Kidney epithelial cell (primary cell): ENCODE measurements around the gene KCTD14. TPM values are rescaled to one million over a fixed set of nuclear protein-coding genes. Genes with fewer than 3 reads are reported as not detected.

Experiments
- DNase-seq: peaks from one replicate; pipeline ENCODE4 v3.0.0-alpha.2; 2010; ENCODE audit warnings: low read depth
- H3K27me3 ChIP-seq: 2 replicates; pipeline ENCODE4 v1.6.0; 2011; ENCODE audit warnings: low read length; ENCODE audit not compliant: control insufficient read depth, insufficient read depth
- H3K36me3 ChIP-seq: 2 replicates; pipeline ENCODE4 v1.5.1; 2011; ENCODE audit warnings: low read length; ENCODE audit not compliant: control insufficient read depth, insufficient read depth
- H3K4me3 ChIP-seq: 2 replicates; pipeline ENCODE4 v1.5.1; 2011; ENCODE audit warnings: low read depth, mild to moderate bottlenecking, control low read depth, low read length
- total RNA-seq: library from RNA; depleted of rRNA; stranded (reverse); fragments of >200 nt; gene quantifications from 2 replicates; pipeline ENCODE4 v1.2.3, GENCODE V29; 2015
- TF ChIP-seq, protein P1 (sequence below): IDR thresholded peaks from 2 replicates; pipeline ENCODE4 v1.5.1; 2011; ENCODE audit warnings: mild to moderate bottlenecking, moderate library complexity, low read length, control low read depth, inconsistent platforms; ENCODE audit not compliant: insufficient read depth, poor library complexity, severe bottlenecking

Gene KCTD14, protein sequence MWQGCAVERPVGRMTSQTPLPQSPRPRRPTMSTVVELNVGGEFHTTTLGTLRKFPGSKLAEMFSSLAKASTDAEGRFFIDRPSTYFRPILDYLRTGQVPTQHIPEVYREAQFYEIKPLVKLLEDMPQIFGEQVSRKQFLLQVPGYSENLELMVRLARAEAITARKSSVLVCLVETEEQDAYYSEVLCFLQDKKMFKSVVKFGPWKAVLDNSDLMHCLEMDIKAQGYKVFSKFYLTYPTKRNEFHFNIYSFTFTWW
- 6.2 and 6.7 TPM in 2 replicates for total RNA-seq

DNA sequence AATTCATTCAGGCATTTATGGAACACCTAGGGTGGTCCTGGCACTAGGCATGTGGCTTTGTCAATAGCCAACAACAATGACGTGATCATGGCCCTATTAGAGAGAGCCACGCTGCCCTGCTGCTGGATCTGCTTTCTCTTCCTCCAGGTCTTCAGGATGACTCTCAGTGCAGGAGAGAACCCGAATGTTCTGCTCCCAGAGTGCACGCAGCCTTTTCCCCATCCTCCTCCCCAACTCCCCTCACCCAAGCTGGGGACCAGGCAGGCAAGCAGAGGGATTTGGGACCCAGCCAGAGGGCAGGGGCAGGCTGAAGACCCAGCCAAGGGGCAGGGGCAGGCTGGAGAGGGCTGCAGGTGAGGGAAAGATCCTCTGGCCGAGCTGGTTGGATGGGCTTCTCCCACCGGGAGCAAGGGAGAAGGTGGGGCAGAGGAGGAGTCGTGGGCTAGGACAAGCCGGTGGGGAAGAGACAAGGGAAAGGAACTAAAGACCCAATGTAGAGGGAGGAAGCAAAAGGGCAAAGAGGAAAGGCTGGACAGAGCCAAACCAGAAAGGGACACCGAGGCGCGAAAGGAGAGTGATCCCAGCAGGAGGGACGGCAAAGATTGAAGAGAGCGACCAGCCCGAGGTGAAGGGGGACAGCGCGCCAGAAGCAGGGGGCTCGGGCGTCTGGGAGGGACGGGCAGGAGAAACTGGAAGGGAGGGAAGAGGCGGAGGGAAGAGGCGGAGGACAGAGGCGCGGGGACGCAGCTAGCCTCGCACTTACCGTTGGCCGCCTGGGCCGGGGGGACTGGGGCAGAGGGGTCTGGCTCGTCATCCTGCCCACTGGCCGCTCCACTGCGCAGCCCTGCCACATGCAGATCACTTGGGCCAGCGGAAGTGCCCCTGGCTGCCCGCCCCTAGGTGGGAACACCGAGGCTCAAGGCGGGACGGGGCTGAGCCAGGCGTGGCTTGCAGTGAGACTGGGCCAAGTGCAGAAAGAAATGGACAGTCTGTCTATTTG, at the start of gene KCTD14:
Gene KCTD14, minus strand, starts transcription at position 880 of the 1,000 bp plus-strand sequence. Its CDS starts 27 bp downstream, at position 853.
- DNase-seq: no peak
- TF ChIP-seq, protein P1, sequence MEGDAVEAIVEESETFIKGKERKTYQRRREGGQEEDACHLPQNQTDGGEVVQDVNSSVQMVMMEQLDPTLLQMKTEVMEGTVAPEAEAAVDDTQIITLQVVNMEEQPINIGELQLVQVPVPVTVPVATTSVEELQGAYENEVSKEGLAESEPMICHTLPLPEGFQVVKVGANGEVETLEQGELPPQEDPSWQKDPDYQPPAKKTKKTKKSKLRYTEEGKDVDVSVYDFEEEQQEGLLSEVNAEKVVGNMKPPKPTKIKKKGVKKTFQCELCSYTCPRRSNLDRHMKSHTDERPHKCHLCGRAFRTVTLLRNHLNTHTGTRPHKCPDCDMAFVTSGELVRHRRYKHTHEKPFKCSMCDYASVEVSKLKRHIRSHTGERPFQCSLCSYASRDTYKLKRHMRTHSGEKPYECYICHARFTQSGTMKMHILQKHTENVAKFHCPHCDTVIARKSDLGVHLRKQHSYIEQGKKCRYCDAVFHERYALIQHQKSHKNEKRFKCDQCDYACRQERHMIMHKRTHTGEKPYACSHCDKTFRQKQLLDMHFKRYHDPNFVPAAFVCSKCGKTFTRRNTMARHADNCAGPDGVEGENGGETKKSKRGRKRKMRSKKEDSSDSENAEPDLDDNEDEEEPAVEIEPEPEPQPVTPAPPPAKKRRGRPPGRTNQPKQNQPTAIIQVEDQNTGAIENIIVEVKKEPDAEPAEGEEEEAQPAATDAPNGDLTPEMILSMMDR: no peak
- Histone ChIP-seq H3K36me3 (no peaks in the 10 kb centered on the region), H3K27me3 (no peaks in the 10 kb centered on the region), H3K4me3 (peak within 1 kb of the TSS; percentile 53)

DNA sequence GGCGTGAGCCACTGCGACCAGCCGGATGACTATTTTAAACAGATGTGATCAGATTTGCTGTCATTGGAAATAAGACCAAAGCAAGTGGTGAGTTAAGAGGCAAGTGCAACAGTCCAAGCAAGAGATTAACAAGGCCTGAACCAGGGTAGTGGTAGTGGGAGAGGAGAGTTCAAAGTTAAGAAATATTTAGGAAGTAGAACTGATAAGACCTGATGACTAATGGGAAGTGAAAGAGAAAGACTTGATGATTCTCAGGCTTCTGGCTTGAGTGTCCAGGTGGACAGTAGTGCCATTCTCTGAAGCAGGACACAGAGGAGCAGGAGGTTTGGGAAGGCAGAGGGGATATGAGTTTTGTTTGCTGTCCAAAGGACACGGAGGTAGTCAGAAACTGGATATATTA, 49.4 kb upstream of the KCTD14 start:
- TF ChIP-seq, protein P1: no peak
- H3K36me3 ChIP-seq: peaks cover 2% of the 10 kb centered on the region

DNA sequence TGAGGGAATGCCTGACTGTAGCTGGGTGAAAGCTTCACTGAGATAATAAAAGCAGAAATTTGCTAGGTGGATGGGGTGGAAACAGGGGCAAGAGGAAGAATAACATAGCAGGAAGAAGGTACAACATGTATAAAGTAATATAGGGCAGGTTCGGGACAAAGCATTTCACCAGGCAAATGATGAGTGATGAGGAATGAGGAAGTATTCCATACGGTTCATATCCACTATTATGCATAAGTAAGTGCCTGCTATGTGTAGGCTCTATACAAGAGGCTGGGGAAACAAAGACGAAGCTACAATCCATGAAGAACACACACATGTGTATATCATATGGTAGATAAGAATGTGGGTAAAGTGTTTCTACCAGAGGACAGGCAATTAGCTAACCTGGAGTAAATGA, 48.6 kb upstream of the KCTD14 start:
- Histone ChIP-seq H3K27me3 (no peaks in the 10 kb centered on the region), H3K36me3 (peaks cover 2% of the 10 kb centered on the region), H3K4me3 (no peak overlapping the region)
- no peak for DNase-seq
- TF ChIP-seq, protein P1: no peak

More for the DNA sequence above, 49.4 kb upstream of the KCTD14 start:
- DNase-seq: no peak
- Histone ChIP-seq H3K4me3 (no peak overlapping the region), H3K27me3 (no peaks in the 10 kb centered on the region)

DNA sequence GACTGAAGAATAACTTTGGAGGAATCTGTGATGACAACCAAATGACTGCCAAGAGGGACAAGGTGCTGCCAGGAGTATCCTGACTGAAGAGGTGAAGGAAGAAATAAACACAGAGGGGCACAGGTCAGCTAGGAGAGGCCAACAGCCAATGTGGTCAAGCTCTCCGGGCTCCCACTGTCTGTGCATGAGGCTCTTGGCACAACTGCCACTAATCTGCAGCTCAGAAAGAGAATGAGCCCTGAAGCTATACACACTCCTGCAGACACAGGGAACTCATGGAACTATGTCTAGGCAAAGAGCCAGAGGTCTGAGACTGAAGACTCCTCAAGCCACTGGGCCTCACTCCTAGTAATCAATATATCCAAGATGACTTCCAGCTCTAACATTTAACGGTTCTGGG, 47.5 kb upstream of the KCTD14 start:
- Histone ChIP-seq H3K36me3 (peaks cover 2% of the 10 kb centered on the region), H3K4me3 (no peak overlapping the region), H3K27me3 (no peaks in the 10 kb centered on the region)
- TF ChIP-seq, protein P1: no peak
- DNase-seq: no peak

DNA sequence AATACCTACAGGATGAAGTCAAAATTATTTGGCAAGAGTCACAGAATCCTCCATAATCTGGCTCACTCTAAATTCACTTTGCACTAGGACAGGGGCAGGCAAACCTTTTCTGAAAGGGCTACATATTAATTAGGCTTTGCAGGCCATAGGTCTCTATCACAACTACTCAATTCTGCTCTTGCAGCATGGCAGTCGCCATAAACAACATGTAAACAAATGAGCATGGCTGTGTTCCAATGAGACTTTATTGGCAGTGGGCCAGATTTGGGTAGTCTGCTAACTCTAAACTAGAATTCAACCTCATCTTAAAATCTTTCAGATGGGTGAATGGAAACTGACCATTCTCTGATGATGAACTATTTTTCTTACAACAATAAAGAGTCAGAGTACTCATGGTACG, 46.4 kb upstream of the KCTD14 start:
- H3K36me3 ChIP-seq: peaks cover 2% of the 10 kb centered on the region
- H3K27me3 ChIP-seq: no peaks in the 10 kb centered on the region
- DNase-seq: no peak
- TF ChIP-seq, protein P1: no peak
- H3K4me3 ChIP-seq: no peak overlapping the region
